Stomach smooth muscle (tissue), 2 donors: ENCODE measurements around the gene TEF.
A peak's percentile ranks its signal among the peaks of the same experiment; 100 is the strongest.

Experiments
- H3K27ac ChIP-seq: one replicate; pipeline ENCODE4 v1.7.0; 2013; ENCODE audit warnings: mild to moderate bottlenecking, low read length, inconsistent platforms
- H3K27me3 ChIP-seq, 2 donors: one replicate each; pipeline ENCODE4 v1.7.0; 2013; ENCODE audit warnings: low read length in 2 of 2; ENCODE audit not compliant: insufficient read depth in 2 of 2, control insufficient read depth in 1 of 2
- H3K36me3 ChIP-seq, 2 donors: one replicate each; pipeline ENCODE4 v1.7.0; 2013; ENCODE audit warnings: low read length in 2 of 2; ENCODE audit not compliant: control insufficient read depth in 2 of 2, insufficient read depth in 2 of 2
- H3K4me1 ChIP-seq: one replicate; pipeline ENCODE4 v1.7.0; 2013; ENCODE audit warnings: low read length; ENCODE audit not compliant: control insufficient read depth, insufficient read depth
- H3K4me3 ChIP-seq, 2 donors: one replicate each; pipeline ENCODE4 v1.7.0; 2013; ENCODE audit warnings: low read length in 2 of 2
- H3K9ac ChIP-seq, 2 donors: one replicate each; pipeline ENCODE4 v1.7.0; 2013; ENCODE audit warnings: low read length in 2 of 2, mild to moderate bottlenecking in 1 of 2
- H3K9me3 ChIP-seq, 2 donors: one replicate each; pipeline ENCODE4 v1.7.0; 2013; ENCODE audit warnings: low read length in 2 of 2; ENCODE audit not compliant: control insufficient read depth in 2 of 2
- donor health status: healthy.
- donor health status: Pancreatic carcinoma.

TEF gene

GRCh38 chr22:41381329-41382097 is at the start of gene TEF:
Gene TEF (plus strand): TSS chr22:41381942. CDS start chr22:41382045, 103 bp downstream.
- Histone ChIP-seq H3K36me3 (no peaks in the 10 kb centered on the region), H3K4me1 (peaks cover 28% of the 10 kb centered on the region), H3K9ac (peak within 1 kb of the TSS; percentile 86 to 89), H3K4me3 (peak within 1 kb of the TSS; percentile 87 to 88), H3K9me3 (no peaks in the 10 kb centered on the region), H3K27ac (peak within 1 kb of the TSS; percentile 97), H3K27me3 (no peaks in the 10 kb centered on the region)

- Histone ChIP-seq H3K4me3 (no peak overlapping the region), H3K27ac (no peak overlapping the region), H3K27me3 (no peaks in the 10 kb centered on the region), H3K36me3 (peaks cover 45 to 52% of the 10 kb centered on the region in 2 donors), H3K9me3 (no peaks in the 10 kb centered on the region), H3K4me1 (no peaks in the 10 kb centered on the region), H3K9ac (no peak overlapping the region)
Measured at GRCh38 chr22:41332217-41332939, 49.4 kb upstream of the TEF start.

DNA sequence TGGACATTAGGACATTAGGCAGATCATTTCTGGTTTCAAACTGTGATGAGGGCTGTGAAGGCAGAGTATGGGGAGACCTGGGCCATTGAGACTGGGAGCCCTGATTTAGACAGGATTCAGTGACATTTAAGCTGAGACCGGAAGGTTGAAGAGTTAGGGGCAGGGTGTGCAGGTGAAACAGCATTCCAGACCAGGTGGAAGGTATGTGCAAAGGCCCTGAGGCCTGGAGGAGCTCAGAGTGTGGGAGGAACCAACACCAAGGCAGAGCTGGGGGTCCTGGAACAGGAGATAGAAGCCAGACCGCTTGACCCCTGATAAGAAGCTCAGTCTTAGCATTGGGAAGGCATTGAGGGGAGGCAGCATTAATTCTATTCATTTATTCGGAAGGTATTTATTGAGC is 47.9 kb upstream of the TEF start:
- H3K9me3 ChIP-seq = no peaks in the 10 kb centered on the region
- H3K36me3 ChIP-seq = peaks cover 41 to 44% of the 10 kb centered on the region in 2 donors
- no peaks in the 10 kb centered on the region for H3K4me1 ChIP-seq
- no peaks in the 10 kb centered on the region for H3K27me3 ChIP-seq
- no peak overlapping the region for H3K4me3 ChIP-seq
- H3K9ac ChIP-seq = no peak overlapping the region
- H3K27ac ChIP-seq = no peak overlapping the region

- Histone ChIP-seq H3K9me3 (no peaks in the 10 kb centered on the region), H3K9ac (no peak overlapping the region), H3K27ac (no peak overlapping the region), H3K4me3 (no peak overlapping the region), H3K27me3 (no peaks in the 10 kb centered on the region), H3K36me3 (peaks cover 46 to 48% of the 10 kb centered on the region in 2 donors), H3K4me1 (no peaks in the 10 kb centered on the region)
Measured at GRCh38 chr22:41334215-41334614, 47.5 kb upstream of the TEF start.

- Histone ChIP-seq H3K4me1 (no peaks in the 10 kb centered on the region), H3K36me3 (peaks cover 48 to 50% of the 10 kb centered on the region in 2 donors), H3K27me3 (no peaks in the 10 kb centered on the region), H3K4me3 (no peak overlapping the region), H3K9me3 (no peaks in the 10 kb centered on the region), H3K9ac (no peak overlapping the region), H3K27ac (no peak overlapping the region)
Measured at GRCh38 chr22:41334951-41335635, 46.6 kb upstream of the TEF start.

- Histone ChIP-seq H3K36me3 (peaks cover 46 to 50% of the 10 kb centered on the region in 2 donors), H3K9ac (no peak overlapping the region), H3K27ac (no peak overlapping the region), H3K4me1 (no peaks in the 10 kb centered on the region), H3K27me3 (no peaks in the 10 kb centered on the region), H3K4me3 (no peak overlapping the region), H3K9me3 (no peaks in the 10 kb centered on the region)
Measured at GRCh38 chr22:41338614-41339212, 43.0 kb upstream of the TEF start.

GRCh38 chr22:41339823-41340222 is 41.9 kb upstream of the TEF start:
- Histone ChIP-seq H3K36me3 (peaks cover 46 to 52% of the 10 kb centered on the region in 2 donors), H3K4me3 (no peak overlapping the region), H3K27me3 (no peaks in the 10 kb centered on the region), H3K27ac (no peak overlapping the region), H3K9ac (no peak overlapping the region), H3K4me1 (no peaks in the 10 kb centered on the region), H3K9me3 (no peaks in the 10 kb centered on the region)

DNA sequence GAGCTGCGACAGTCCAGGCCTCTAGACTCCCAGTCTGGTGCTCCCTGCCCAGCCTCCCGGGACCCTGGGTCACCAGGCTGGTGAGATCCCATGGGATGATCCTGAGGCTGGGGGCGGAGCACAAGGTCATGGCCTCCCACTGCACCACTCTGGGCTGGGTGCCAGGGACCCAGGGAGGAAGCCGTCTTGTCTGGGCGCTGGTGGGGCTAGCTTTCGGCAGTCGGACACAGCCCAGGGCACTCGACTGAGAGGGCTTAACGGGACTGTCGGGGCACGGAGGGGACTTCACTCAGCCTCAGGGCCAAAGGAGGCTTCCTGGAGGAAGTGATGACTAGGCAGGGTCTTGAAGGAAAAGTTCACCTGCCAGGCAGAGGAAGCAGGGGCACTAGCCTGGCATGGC is 41.4 kb upstream of the TEF start:
- Histone ChIP-seq H3K9me3 (no peaks in the 10 kb centered on the region), H3K27ac (no peak overlapping the region), H3K4me3 (no peak overlapping the region), H3K27me3 (no peaks in the 10 kb centered on the region), H3K4me1 (no peaks in the 10 kb centered on the region), H3K36me3 (peaks cover 44 to 48% of the 10 kb centered on the region in 2 donors), H3K9ac (no peak overlapping the region)

DNA sequence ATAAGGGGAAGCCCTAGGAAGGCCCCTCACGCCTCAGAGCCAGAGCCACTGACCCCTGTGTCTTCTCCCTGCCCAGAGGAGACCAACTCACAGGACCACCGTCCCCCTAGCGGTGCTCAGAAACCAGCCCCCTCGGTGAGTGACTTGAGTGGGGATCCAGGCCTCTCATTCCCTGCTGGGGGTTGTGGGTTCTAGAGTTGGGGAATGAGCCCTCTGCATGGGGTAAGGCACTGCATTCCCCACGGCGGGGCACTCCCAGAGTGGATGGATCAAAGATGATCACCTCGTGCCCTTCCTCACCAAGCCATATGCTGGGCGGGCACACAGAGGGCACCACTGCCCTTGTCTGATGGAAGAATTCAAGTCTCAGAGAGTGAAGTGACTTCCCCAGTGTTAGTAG is 40.7 kb upstream of the TEF start:
- Histone ChIP-seq H3K4me1 (no peaks in the 10 kb centered on the region), H3K27me3 (no peaks in the 10 kb centered on the region), H3K27ac (no peak overlapping the region), H3K4me3 (no peak overlapping the region), H3K36me3 (peaks cover 48 to 51% of the 10 kb centered on the region in 2 donors), H3K9ac (no peak overlapping the region), H3K9me3 (no peaks in the 10 kb centered on the region)

DNA sequence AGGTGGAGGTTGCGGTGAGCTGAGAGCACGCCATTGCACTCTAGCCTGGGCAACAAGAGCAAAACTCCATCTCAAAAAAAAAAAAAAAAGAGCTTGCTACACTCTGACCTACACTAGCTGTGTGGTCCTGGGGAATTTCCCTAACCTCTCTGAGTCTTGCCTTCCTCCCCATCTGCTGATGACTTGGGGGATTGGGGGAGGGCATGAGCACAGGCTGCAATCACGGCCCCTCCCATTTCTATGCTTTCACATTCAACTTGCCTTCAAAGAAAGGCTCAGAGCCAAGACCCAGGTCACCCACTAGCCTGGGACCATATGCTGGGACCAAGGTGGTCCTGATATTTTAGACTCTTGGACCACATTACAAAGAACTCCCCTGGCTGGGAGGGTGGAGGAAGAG is 39.8 kb upstream of the TEF start:
- no peak overlapping the region for H3K4me3 ChIP-seq
- no peak overlapping the region for H3K9ac ChIP-seq
- H3K27me3 ChIP-seq = no peaks in the 10 kb centered on the region
- no peak overlapping the region for H3K27ac ChIP-seq
- H3K4me1 ChIP-seq = no peaks in the 10 kb centered on the region
- no peaks in the 10 kb centered on the region for H3K9me3 ChIP-seq
- peaks cover 53 to 57% of the 10 kb centered on the region in 2 donors for H3K36me3 ChIP-seq
